Tibial nerve (tissue), 4 donors: ENCODE results near the gene TTN. TPM values are rescaled to one million over a fixed set of nuclear protein-coding genes. Genes with fewer than 3 reads are reported as not detected.
A peak's percentile ranks its signal among the peaks of the same experiment; 100 is the strongest.

Experiments used
- DNase-seq, 2 donors: peaks; one replicate each; pipeline ENCODE4 v3.0.0-alpha.2; 2019; ENCODE audit warnings: low spot score in 2 of 2
- H3K27ac ChIP-seq, 4 donors: fragments of 200-600 bp; sonication (generic) in 3 of 4; one replicate each; pipeline ENCODE4 v1.5.1; 2017 to 2019; ENCODE audit warnings: mild to moderate bottlenecking in 1 of 4
- H3K27me3 ChIP-seq, 2 donors: fragments of 200-600 bp; sonication (generic) in 1 of 2; one replicate each; pipeline versions ENCODE4 v1.5.1 to v1.6.0; 2017 to 2019
- H3K36me3 ChIP-seq, 3 donors: fragments of 200-600 bp; sonication (generic); one replicate each; pipeline ENCODE4 v1.5.1; 2018 to 2019
- H3K4me1 ChIP-seq, 4 donors: fragments of 200-600 bp; sonication (generic) in 3 of 4; one replicate each; pipeline ENCODE4 v1.5.1; 2017 to 2019
- H3K4me3 ChIP-seq, 4 donors: fragments of 200-600 bp; sonication (generic) in 3 of 4; one replicate each; pipeline ENCODE4 v1.5.1; 2017 to 2019; ENCODE audit warnings: mild to moderate bottlenecking in 1 of 4, moderate library complexity in 1 of 4
- H3K9me3 ChIP-seq, 4 donors: fragments of 200-600 bp; sonication (generic) in 3 of 4; one replicate each; pipeline ENCODE4 v1.5.1; 2017 to 2019
- EP300 ChIP-seq, 2 donors: sonication (generic); formaldehyde crosslinking; IDR thresholded peaks; one replicate each; pipeline ENCODE4 v1.6.1; 2017; ENCODE audit warnings: antibody characterized with exemption in 2 of 2, mild to moderate bottlenecking in 1 of 2
- POLR2A ChIP-seq, 2 donors: fragments of 450-650 bp; IDR thresholded peaks; one replicate each; pipeline ENCODE4 v1.6.1; 2017; ENCODE audit warnings: antibody characterized with exemption in 2 of 2, mild to moderate bottlenecking in 2 of 2, moderate library complexity in 2 of 2
- WGBS, 2 donors: methylation state at CpG; one replicate each; pipeline ENCODE4 v1.1.5; 2018; 5-methylcytosine and 5-hydroxymethylcytosine counted together
- total RNA-seq, 4 donors: library from RNA; depleted of rRNA; stranded (reverse); fragments of >200 nt; gene quantifications; one replicate each; pipeline ENCODE4 v1.1.0, GENCODE V29; 2016
- TF ChIP-seq, protein P1 (sequence below), 5 experiments: fragments of 200-600 bp in 3 of 5; fragments of 450-650 bp in 2 of 5; sonication (generic) in 3 of 5; IDR thresholded peaks; one replicate each; pipeline ENCODE4 v1.5.1; 2016 to 2019; ENCODE audit warnings: antibody characterized with exemption in 5 of 5, mild to moderate bottlenecking in 3 of 5, moderate library complexity in 2 of 5

TTN gene
- total RNA-seq, 4 donors from 2014 or later, result 4.7 to 15.5 (median 9.2) TPM

GRCh38 chr2:178775975-178776374 is 31.2 kb downstream of the TTN start:
- 96 to 97% methylated on average over 7 of the region's 7 CpGs for WGBS, 2 donors
- Histone ChIP-seq H3K36me3 (no peaks in the 10 kb centered on the region), H3K9me3 (no peaks in the 10 kb centered on the region), H3K4me1 (no peaks in the 10 kb centered on the region), H3K27me3 (no peaks in the 10 kb centered on the region), H3K27ac (no peak overlapping the region), H3K4me3 (no peak overlapping the region)
- TF ChIP-seq POLR2A (IDR thresholded peaks at IDR 0.05) (no peak), EP300 (IDR thresholded peaks at IDR 0.05) (no peak)
- TF ChIP-seq, protein P1, sequence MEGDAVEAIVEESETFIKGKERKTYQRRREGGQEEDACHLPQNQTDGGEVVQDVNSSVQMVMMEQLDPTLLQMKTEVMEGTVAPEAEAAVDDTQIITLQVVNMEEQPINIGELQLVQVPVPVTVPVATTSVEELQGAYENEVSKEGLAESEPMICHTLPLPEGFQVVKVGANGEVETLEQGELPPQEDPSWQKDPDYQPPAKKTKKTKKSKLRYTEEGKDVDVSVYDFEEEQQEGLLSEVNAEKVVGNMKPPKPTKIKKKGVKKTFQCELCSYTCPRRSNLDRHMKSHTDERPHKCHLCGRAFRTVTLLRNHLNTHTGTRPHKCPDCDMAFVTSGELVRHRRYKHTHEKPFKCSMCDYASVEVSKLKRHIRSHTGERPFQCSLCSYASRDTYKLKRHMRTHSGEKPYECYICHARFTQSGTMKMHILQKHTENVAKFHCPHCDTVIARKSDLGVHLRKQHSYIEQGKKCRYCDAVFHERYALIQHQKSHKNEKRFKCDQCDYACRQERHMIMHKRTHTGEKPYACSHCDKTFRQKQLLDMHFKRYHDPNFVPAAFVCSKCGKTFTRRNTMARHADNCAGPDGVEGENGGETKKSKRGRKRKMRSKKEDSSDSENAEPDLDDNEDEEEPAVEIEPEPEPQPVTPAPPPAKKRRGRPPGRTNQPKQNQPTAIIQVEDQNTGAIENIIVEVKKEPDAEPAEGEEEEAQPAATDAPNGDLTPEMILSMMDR (IDR thresholded peaks at IDR 0.05), result no peak
- no peak for DNase-seq

DNA sequence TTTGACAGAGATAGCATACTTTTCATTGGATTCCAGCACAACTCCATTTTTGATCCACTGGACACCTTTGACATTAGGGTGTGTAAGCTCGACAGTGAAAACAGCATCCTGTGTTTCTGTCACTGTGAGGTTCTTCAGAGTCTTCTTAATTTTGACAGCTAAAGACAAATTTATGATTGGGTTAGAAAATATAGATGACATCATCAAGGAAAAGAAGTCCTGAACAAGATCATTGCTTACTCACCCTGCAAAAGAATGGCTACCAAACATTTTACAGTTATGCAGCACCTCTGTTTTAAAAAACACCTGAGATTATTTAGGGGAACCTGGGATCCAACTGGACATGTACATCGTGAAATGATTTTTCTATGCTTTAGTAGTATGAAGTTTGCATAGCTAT is 36.7 kb downstream of the TTN start:
- H3K36me3 ChIP-seq, result no peaks in the 10 kb centered on the region
- no peaks in the 10 kb centered on the region for H3K27me3 ChIP-seq
- no peak overlapping the region for H3K4me3 ChIP-seq
- H3K4me1 ChIP-seq, result no peaks in the 10 kb centered on the region
- no peak for DNase-seq
- no peak overlapping the region for H3K27ac ChIP-seq
- no peak for TF ChIP-seq POLR2A (IDR thresholded peaks at IDR 0.05)
- TF ChIP-seq, protein P1 (IDR thresholded peaks at IDR 0.05), result no peak
- no peak for TF ChIP-seq EP300 (IDR thresholded peaks at IDR 0.05)
- H3K9me3 ChIP-seq, result no peaks in the 10 kb centered on the region
- WGBS, 2 donors, result 73 to 83% methylated on average over 2 of the region's 2 CpGs

GRCh38 chr2:178767094-178768060 is 39.8 kb downstream of the TTN start:
- H3K36me3 ChIP-seq, result no peaks in the 10 kb centered on the region
- H3K27me3 ChIP-seq, result no peaks in the 10 kb centered on the region
- no peaks in the 10 kb centered on the region for H3K9me3 ChIP-seq
- 74 to 75% methylated on average over 11 of the region's 11 CpGs for WGBS, 2 donors
- TF ChIP-seq, protein P1 (IDR thresholded peaks at IDR 0.05), result no peak
- TF ChIP-seq POLR2A (IDR thresholded peaks at IDR 0.05) (no peak), EP300 (IDR thresholded peaks at IDR 0.05) (no peak)
- H3K27ac ChIP-seq, result no peak overlapping the region
- DNase-seq, result no peak
- no peak overlapping the region for H3K4me3 ChIP-seq
- H3K4me1 ChIP-seq, result no peaks in the 10 kb centered on the region

DNA sequence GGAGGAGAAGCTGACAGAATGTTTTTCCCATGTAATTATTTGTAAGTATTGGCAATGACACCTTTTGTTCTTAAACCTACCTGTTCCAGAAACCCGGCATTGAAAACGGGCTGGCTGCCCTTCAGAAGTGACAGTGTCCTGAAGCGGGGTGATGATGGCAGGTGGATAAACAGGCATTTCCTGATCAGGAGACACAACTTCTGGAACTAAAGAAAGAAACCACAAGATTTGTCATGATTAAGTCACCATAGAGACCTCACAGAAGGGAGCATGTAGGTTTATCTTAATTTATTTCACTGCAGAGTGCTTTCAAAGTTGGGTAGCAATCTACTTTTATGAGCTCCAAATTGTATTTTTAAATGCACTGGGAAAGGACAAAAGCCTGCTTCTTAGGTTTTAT is 43.1 kb downstream of the TTN start:
- H3K27ac ChIP-seq, result no peak overlapping the region
- H3K9me3 ChIP-seq, result no peaks in the 10 kb centered on the region
- no peak for DNase-seq
- TF ChIP-seq EP300 (IDR thresholded peaks at IDR 0.05) (no peak), POLR2A (IDR thresholded peaks at IDR 0.05) (no peak)
- TF ChIP-seq, protein P1 (IDR thresholded peaks at IDR 0.05), result no peak
- no peaks in the 10 kb centered on the region for H3K36me3 ChIP-seq
- 73 to 89% methylated on average over 3 of the region's 3 CpGs for WGBS, 2 donors
- H3K27me3 ChIP-seq, result no peaks in the 10 kb centered on the region
- H3K4me3 ChIP-seq, result no peak overlapping the region
- H3K4me1 ChIP-seq, result no peaks in the 10 kb centered on the region

- no peak overlapping the region for H3K27ac ChIP-seq
- no peaks in the 10 kb centered on the region for H3K9me3 ChIP-seq
- no peaks in the 10 kb centered on the region for H3K27me3 ChIP-seq
- no peaks in the 10 kb centered on the region for H3K4me1 ChIP-seq
- no peak for DNase-seq
- WGBS, 2 donors, result 6 to 9% methylated on average over 2 of the region's 2 CpGs
- TF ChIP-seq, protein P1 (IDR thresholded peaks at IDR 0.05), result peak; percentile 32 to 58 (median 48)
- no peak for TF ChIP-seq EP300 (IDR thresholded peaks at IDR 0.05)
- H3K4me3 ChIP-seq, result no peak overlapping the region
- H3K36me3 ChIP-seq, result no peaks in the 10 kb centered on the region
Observed at GRCh38 chr2:178761759-178762371, 45.4 kb downstream of the TTN start.
